ENCODE measurements around the gene KCNQ2.

KCNQ2 gene

GRCh38 chr20:63432577-63433325 is 39.7 kb downstream of the KCNQ2 start:
- DNase-seq, result no peak

- no peak for DNase-seq
Observed at GRCh38 chr20:63431944-63432343, 40.5 kb downstream of the KCNQ2 start.

- no peak for DNase-seq
Observed at GRCh38 chr20:63430891-63431290, 41.6 kb downstream of the KCNQ2 start.

GRCh38 chr20:63429992-63430391 is 42.5 kb downstream of the KCNQ2 start:
- DNase-seq, result no peak

- DNase-seq, result no peak
Observed at GRCh38 chr20:63428906-63429575, 43.4 kb downstream of the KCNQ2 start.

GRCh38 chr20:63427724-63428330 is 44.6 kb downstream of the KCNQ2 start:
- DNase-seq, result no peak

- DNase-seq, result no peak
Observed at GRCh38 chr20:63427206-63427605, 45.2 kb downstream of the KCNQ2 start.

GRCh38 chr20:63425846-63426485 is 46.5 kb downstream of the KCNQ2 start:
- DNase-seq, result no peak

- no peak for DNase-seq
Observed at GRCh38 chr20:63424613-63425012, 47.8 kb downstream of the KCNQ2 start.

- no peak for DNase-seq
Observed at GRCh38 chr20:63423751-63424150, 48.7 kb downstream of the KCNQ2 start.

- DNase-seq, result no peak
Observed at GRCh38 chr20:63422653-63423052, 49.8 kb downstream of the KCNQ2 start.

- DNase-seq, result no peak
Observed at GRCh38 chr20:63421913-63422312, 50.5 kb downstream of the KCNQ2 start.

- DNase-seq, result no peak
Observed at GRCh38 chr20:63421094-63421692, 51.3 kb downstream of the KCNQ2 start.

- DNase-seq, result no peak
Observed at GRCh38 chr20:63420359-63421093, 51.9 kb downstream of the KCNQ2 start.

GRCh38 chr20:63419299-63419698 is 53.2 kb downstream of the KCNQ2 start:
- DNase-seq, result no peak

GRCh38 chr20:63418617-63419016 is 53.8 kb downstream of the KCNQ2 start:
- DNase-seq, result no peak

- no peak for DNase-seq
Observed at GRCh38 chr20:63417738-63418120, 54.7 kb downstream of the KCNQ2 start.

- no peak for DNase-seq
Observed at GRCh38 chr20:63417097-63417737, 55.2 kb downstream of the KCNQ2 start.

GRCh38 chr20:63416631-63417030 is 55.8 kb downstream of the KCNQ2 start:
- DNase-seq, result no peak

- no peak for DNase-seq
Observed at GRCh38 chr20:63415647-63416391, 56.6 kb downstream of the KCNQ2 start.

GRCh38 chr20:63414720-63415430 is 57.6 kb downstream of the KCNQ2 start:
- no peak for DNase-seq

Measured in NCI-H510A treated with DMSO at 0.1 percent for 48 hours (cell line).